H1 (cell line): ENCODE data around the gene CRK. TPM values are rescaled to one million over a fixed set of nuclear protein-coding genes. Genes with fewer than 3 reads are reported as not detected.

Source experiments
- CTCF ChIA-PET: fragments of 300-600 bp; sonication (Branson Sonifier 250); formaldehyde crosslinking; loops from one replicate; lab custom pipeline; 2021; ENCODE audit not compliant: partially characterized antibody; lab: Charles Lee
- POLR2A ChIA-PET: fragments of 300-600 bp; sonication (Branson Sonifier 250); formaldehyde crosslinking; loops from one replicate; lab custom pipeline; 2021; ENCODE audit warnings: inconsistent platforms; ENCODE audit not compliant: partially characterized antibody; lab: Charles Lee
- DNase-seq, 2 experiments: peaks; one replicate each; pipeline versions ENCODE4 v3.0.0 to v3.0.0-alpha.2; 2010 to 2022; ENCODE audit warnings: low spot score in 2 of 2, low read depth in 1 of 2, mixed read lengths in 1 of 2
- FAIRE-seq: peaks from 2 replicates; lab custom pipeline; 2011; peaks lifted over from hg19 to GRCh38; lab: Jason Lieb, UNC
- H2AFZ ChIP-seq: 2 replicates; pipeline ENCODE4 v1.8.1; 2012; ENCODE audit warnings: low read length, inconsistent platforms
- H2AK5ac ChIP-seq: 2 replicates; pipeline ENCODE4 v1.6.1; 2013; ENCODE audit warnings: low read depth, low read length
- H2BK120ac ChIP-seq: replicated peaks from 2 replicates; pipeline ENCODE3; 2013; ENCODE audit warnings: low read depth, low read length, inconsistent platforms
- H2BK12ac ChIP-seq: 2 replicates; pipeline ENCODE4 v1.6.1; 2013; ENCODE audit warnings: low read depth, low read length
- H2BK15ac ChIP-seq: 2 replicates; pipeline ENCODE4 v1.6.1; 2013; ENCODE audit warnings: low read length
- H2BK20ac ChIP-seq: 2 replicates; pipeline ENCODE4 v1.6.1; 2013; ENCODE audit warnings: low read length
- H2BK5ac ChIP-seq: 2 replicates; pipeline ENCODE4 v1.6.1; 2013; ENCODE audit warnings: low read depth, low read length
- H3K14ac ChIP-seq: 2 replicates; pipeline ENCODE4 v1.6.1; 2013; ENCODE audit warnings: inconsistent platforms; ENCODE audit not compliant: insufficient read length
- H3K18ac ChIP-seq: 2 replicates; pipeline ENCODE4 v1.6.1; 2013; ENCODE audit warnings: low read length; ENCODE audit errors: extremely low read depth
- H3K23ac ChIP-seq: 2 replicates; pipeline ENCODE4 v1.6.1; 2013; ENCODE audit warnings: inconsistent platforms; ENCODE audit not compliant: insufficient read length
- H3K23me2 ChIP-seq: 2 replicates; pipeline ENCODE4 v1.6.1; 2013; ENCODE audit warnings: low read depth, low read length
- H3K27ac ChIP-seq: 2 replicates; pipeline ENCODE4 v1.6.1; 2011; ENCODE audit warnings: low read depth, low read length, inconsistent platforms
- H3K27me3 ChIP-seq, 4 experiments: replicated peaks in 1 of 4; 1 replicate in 1 of 4; 2 replicates in 3 of 4; pipeline versions ENCODE4 v1.6.1 to v1.8.1; 2011 to 2013; ENCODE audit warnings: low read length in 3 of 4, mild to moderate bottlenecking in 3 of 4, inconsistent platforms in 2 of 4, mixed read lengths in 2 of 4, moderate library complexity in 1 of 4; ENCODE audit not compliant: control insufficient read depth in 3 of 4, insufficient read depth in 3 of 4; ENCODE audit errors: extremely low read depth in 1 of 4
- H3K36me3 ChIP-seq, 4 experiments: 2 replicates each; pipeline versions ENCODE4 v1.6.1 to v1.8.1; 2011 to 2013; ENCODE audit warnings: mild to moderate bottlenecking in 4 of 4, low read length in 3 of 4, moderate library complexity in 2 of 4, control low read depth in 1 of 4, inconsistent platforms in 1 of 4; ENCODE audit not compliant: insufficient read depth in 4 of 4, control insufficient read depth in 2 of 4
- H3K4ac ChIP-seq: replicated peaks from 2 replicates; pipeline ENCODE3; 2013; ENCODE audit warnings: low read length, low read depth, mixed read lengths, inconsistent platforms; ENCODE audit not compliant: insufficient read length
- H3K4me1 ChIP-seq, 4 experiments: replicated peaks in 1 of 4; 1 replicate in 1 of 4; 2 replicates in 3 of 4; pipeline versions ENCODE4 v1.6.1 to v1.8.1; 2011 to 2013; ENCODE audit warnings: low read length in 3 of 4, inconsistent platforms in 2 of 4, mixed read lengths in 1 of 4; ENCODE audit not compliant: insufficient read depth in 4 of 4, control insufficient read depth in 3 of 4
- H3K4me2 ChIP-seq, 2 experiments: 2 replicates each; pipeline versions ENCODE4 v1.6.1 to v1.8.1; 2011 to 2013; ENCODE audit warnings: low read depth in 2 of 2, low read length in 2 of 2, control low read depth in 1 of 2, inconsistent platforms in 1 of 2, mild to moderate bottlenecking in 1 of 2; ENCODE audit not compliant: insufficient read depth in 1 of 2
- H3K4me3 ChIP-seq, 4 experiments: fragments of 200-600, 300-600 bp in 1 of 4; sonication (generic), shearing (Covaris generic), sonication (Bioruptor Twin) in 1 of 4; 2 replicates each; pipeline versions ENCODE4 v1.5.1 to v1.8.1; 2011 to 2016; ENCODE audit warnings: low read length in 4 of 4, low read depth in 3 of 4, control low read depth in 2 of 4, inconsistent platforms in 2 of 4, mild to moderate bottlenecking in 2 of 4, mixed read lengths in 1 of 4, moderate library complexity in 1 of 4; ENCODE audit not compliant: insufficient read depth in 2 of 4; ENCODE audit errors: extremely low read depth in 1 of 4
- H3K56ac ChIP-seq: replicated peaks from 2 replicates; pipeline ENCODE3; 2013; ENCODE audit warnings: low read depth, mild to moderate bottlenecking, mixed read lengths, low read length, inconsistent platforms; ENCODE audit not compliant: insufficient read length
- H3K79me1 ChIP-seq: 2 replicates; pipeline ENCODE4 v1.6.1; 2013; ENCODE audit warnings: low read depth, low read length, control low read depth
- H3K79me2 ChIP-seq, 2 experiments: 2 replicates each; pipeline versions ENCODE4 v1.6.1 to v1.8.1; 2012 to 2013; ENCODE audit warnings: low read length in 2 of 2, mild to moderate bottlenecking in 2 of 2, inconsistent platforms in 1 of 2; ENCODE audit not compliant: insufficient read depth in 2 of 2, control insufficient read depth in 1 of 2
- H3K9ac ChIP-seq, 4 experiments: replicated peaks in 1 of 4; 1 replicate in 1 of 4; 2 replicates in 3 of 4; pipeline versions ENCODE4 v1.6.1 to v1.8.1; 2011 to 2013; ENCODE audit warnings: low read depth in 3 of 4, low read length in 3 of 4, control low read depth in 2 of 4, mild to moderate bottlenecking in 2 of 4, moderate library complexity in 2 of 4, inconsistent platforms in 1 of 4; ENCODE audit errors: extremely low read depth in 1 of 4
- H3K9me3 ChIP-seq, 2 experiments: 2 replicates each; pipeline versions ENCODE4 v1.6.1 to v1.8.1; 2012 to 2013; ENCODE audit warnings: mild to moderate bottlenecking in 2 of 2, moderate library complexity in 2 of 2, control low read depth in 1 of 2, inconsistent platforms in 1 of 2, low read depth in 1 of 2, low read length in 1 of 2, mixed read lengths in 1 of 2; ENCODE audit not compliant: insufficient read depth in 2 of 2
- H4K20me1 ChIP-seq, 2 experiments: replicated peaks in 1 of 2; 2 replicates each; pipeline versions ENCODE3 to v1.8.1; 2011 to 2013; ENCODE audit warnings: inconsistent platforms in 2 of 2, low read length in 2 of 2, mild to moderate bottlenecking in 1 of 2; ENCODE audit not compliant: insufficient read depth in 2 of 2, control insufficient read depth in 1 of 2
- H4K5ac ChIP-seq: 2 replicates; pipeline ENCODE4 v1.6.1; 2013; ENCODE audit warnings: low read length, low read depth, mixed read lengths, inconsistent platforms; ENCODE audit not compliant: insufficient read length
- H4K8ac ChIP-seq: 2 replicates; pipeline ENCODE4 v1.8.0; 2013; ENCODE audit warnings: mild to moderate bottlenecking, moderate library complexity, low read length, inconsistent platforms; ENCODE audit not compliant: insufficient read depth; ENCODE audit errors: extremely low read depth
- H4K91ac ChIP-seq: replicated peaks from 2 replicates; pipeline ENCODE3; 2013; ENCODE audit warnings: low read length, mixed read lengths, inconsistent platforms; ENCODE audit not compliant: insufficient read length
- CBX5 ChIP-seq: fragments of 300-800, 300-1000 bp; sonication (generic); IDR thresholded peaks from 2 replicates; pipeline ENCODE4 v1.7.1; 2016; ENCODE audit warnings: antibody characterized with exemption, low read length, low read depth
- CTBP2 ChIP-seq: IDR thresholded peaks from 2 replicates; pipeline ENCODE4 v1.7.0; 2011; ENCODE audit warnings: borderline replicate concordance, mild to moderate bottlenecking, moderate library complexity, mixed read lengths, low read length; ENCODE audit not compliant: insufficient read depth, insufficient read length
- HDAC2 ChIP-seq, 2 experiments: fragments of 300-600 bp in 1 of 2; sonication (generic) in 1 of 2; IDR thresholded peaks; 2 replicates each; pipeline ENCODE4 v1.6.1; 2011 to 2012; ENCODE audit warnings: low read depth in 2 of 2, low read length in 2 of 2, mild to moderate bottlenecking in 2 of 2, moderate library complexity in 2 of 2, borderline replicate concordance in 1 of 2, inconsistent platforms in 1 of 2
- WGBS, 2 experiments: shearing (Covaris generic) in 1 of 2; methylation state at CpG; one replicate each; pipeline versions ENCODE4 v1.1.6 to v1.1.7; 2013 to 2015; ENCODE audit warnings: low lambda C conversion rate in 2 of 2, mixed read lengths in 2 of 2, inconsistent platforms in 1 of 2, low coverage in 1 of 2, missing lambda C conversion rate in 1 of 2; ENCODE audit not compliant: insufficient replicate concordance in 2 of 2, insufficient coverage in 1 of 2, insufficient read length in 1 of 2; ENCODE audit errors: extremely low coverage in 1 of 2, missing lambda C conversion rate in 1 of 2; 5-methylcytosine and 5-hydroxymethylcytosine counted together
- polyA plus RNA-seq, 7 experiments: library from polyadenylated mRNA; depleted of rRNA in 3 of 7; stranded (reverse) in 5 of 7; unstranded in 2 of 7; fragments of >200 nt in 5 of 7; fragments of 200-250 nt in 2 of 7; gene quantifications; 1 replicate in 5 of 7; 2 replicates in 1 of 7; 4 replicates in 1 of 7; pipeline versions ENCODE4 v1.2.1 to v1.2.3, GENCODE V29; 2011 to 2013; ENCODE audit warnings: missing spikeins in 2 of 7, mixed read lengths in 2 of 7
- total RNA-seq: library from RNA; stranded (reverse); fragmentation: NEBNext Ultra II Directional; extraction: Animal tissue kit (Norgen Biotek cat#: 25700); gene quantifications from 2 replicates; pipeline ENCODE4 v1.2.1, GENCODE V29; 2021

CRK gene
- total and polyA plus RNA-seq, 2 of the 8 experiments (the other 6 are each of a cell fraction or from before 2014, with no cell fraction given) = 32.8 to 57.1 TPM

GRCh38 chr17:1482680-1483079 lies 26.6 kb upstream of the CRK start:
- H4K20me1 ChIP-seq = peaks cover 0 to 8% of the 10 kb centered on the region in 2 experiments
- H3K27ac ChIP-seq = no peak overlapping the region
- H3K14ac ChIP-seq = no peak overlapping the region
- H3K4me2 ChIP-seq = no peak overlapping the region
- H3K4me1 ChIP-seq = peaks cover 0 to 18% (median 7%) of the 10 kb centered on the region in 4 experiments; a peak in 6 of 7 replicates
- DNase-seq = no peak
- H2BK5ac ChIP-seq = no peak overlapping the region
- no peak overlapping the region for H3K56ac ChIP-seq
- H3K4me3 ChIP-seq = no peak overlapping the region
- H3K23me2 ChIP-seq = peaks cover 7% of the 10 kb centered on the region; the same call in 1 of the 2 replicates
- no peak overlapping the region for H2BK15ac ChIP-seq
- 95% methylated on average over 11 of the region's 20 CpGs; no CpG with 5 or more reads in 1 of the 2 experiments for WGBS, 2 experiments
- H3K9ac ChIP-seq = no peak overlapping the region
- no peaks in the 10 kb centered on the region for H3K79me1 ChIP-seq
- H3K9me3 ChIP-seq = no peaks in the 10 kb centered on the region
- no peak overlapping the region for H4K5ac ChIP-seq
- peaks cover 0 to 6% (median 0%) of the 10 kb centered on the region in 4 experiments; a peak in 2 of 7 replicates for H3K27me3 ChIP-seq
- TF ChIP-seq CTBP2 (no peak), CBX5 (no peak), HDAC2 (IDR thresholded peaks at IDR 0.05; ENCODE audit: borderline replicate concordance in 1 of 2, low read depth in 2 of 2, low read length in 2 of 2) (no peak)
- TF ChIP-seq, all 59 proteins: peak for 0
- Histone ChIP-seq H2AFZ (no peak overlapping the region), H2BK20ac (no peak overlapping the region), H4K8ac (no peak overlapping the region), H3K79me2 (no peaks in the 10 kb centered on the region), H3K18ac (no peak overlapping the region), H2AK5ac (no peak overlapping the region), H3K23ac (no peak overlapping the region), H3K4ac (no peak overlapping the region), H2BK12ac (no peak overlapping the region), H2BK120ac (no peak overlapping the region), H4K91ac (no peak overlapping the region), H3K36me3 (peaks cover 6 to 36% (median 27%) of the 10 kb centered on the region in 4 experiments; a peak in 6 of 8 replicates)
- CTCF ChIA-PET = interaction anchor here (0.7 to 1.7 kb wide), 3 partner anchors 22 to 51 kb away, joined by 3 read pairs; no protein-coding TSS in a partner anchor
- FAIRE-seq = no peak
- POLR2A ChIA-PET = interaction anchor here (1.0 kb wide), 2 partner anchors 10 to 25 kb away, joined by 3 read pairs; partner anchors contain the start of gene MYO1C
